ENCODE results near the gene API5.
A peak's percentile ranks its signal among the peaks of the same experiment; 100 is the strongest.
"Not testable (repeated sequence)": the region's sequence is repeated elsewhere in the genome, so short reads cannot be mapped to it uniquely, and the experiment has no call there.

Gene API5

GRCh38 chr11:43315966-43316365, 4.2 kb downstream of the API5 start:
- DNase-seq (ENCODE audit: low read depth): no peak
- H3K4me3 ChIP-seq (ENCODE audit: low read depth, low read length): no peak overlapping the region
- TF ChIP-seq, protein P1, sequence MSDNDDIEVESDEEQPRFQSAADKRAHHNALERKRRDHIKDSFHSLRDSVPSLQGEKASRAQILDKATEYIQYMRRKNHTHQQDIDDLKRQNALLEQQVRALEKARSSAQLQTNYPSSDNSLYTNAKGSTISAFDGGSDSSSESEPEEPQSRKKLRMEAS (IDR thresholded peaks at IDR 0.05; ENCODE audit: low read depth, low read length): no peak
- TF ChIP-seq MYC (IDR thresholded peaks at IDR 0.05; ENCODE audit: low read depth, low read length) (no peak), POLR2A (IDR thresholded peaks at IDR 0.05; ENCODE audit: extremely low read depth, insufficient read length) (no peak), CTCF (IDR thresholded peaks at IDR 0.05; ENCODE audit: low read depth, low read length) (no peak)

GRCh38 chr11:43316451-43316850, 4.7 kb downstream of the API5 start:
- peak; percentile 24 for DNase-seq (ENCODE audit: low read depth)
- H3K4me3 ChIP-seq (ENCODE audit: low read depth, low read length): no peak overlapping the region
- TF ChIP-seq CTCF (IDR thresholded peaks at IDR 0.05; ENCODE audit: low read depth, low read length): no peak
- TF ChIP-seq, protein P1 (IDR thresholded peaks at IDR 0.05; ENCODE audit: low read depth, low read length): no peak
- no peak for TF ChIP-seq MYC (IDR thresholded peaks at IDR 0.05; ENCODE audit: low read depth, low read length)
- no peak for TF ChIP-seq POLR2A (IDR thresholded peaks at IDR 0.05; ENCODE audit: extremely low read depth, insufficient read length)

DNA sequence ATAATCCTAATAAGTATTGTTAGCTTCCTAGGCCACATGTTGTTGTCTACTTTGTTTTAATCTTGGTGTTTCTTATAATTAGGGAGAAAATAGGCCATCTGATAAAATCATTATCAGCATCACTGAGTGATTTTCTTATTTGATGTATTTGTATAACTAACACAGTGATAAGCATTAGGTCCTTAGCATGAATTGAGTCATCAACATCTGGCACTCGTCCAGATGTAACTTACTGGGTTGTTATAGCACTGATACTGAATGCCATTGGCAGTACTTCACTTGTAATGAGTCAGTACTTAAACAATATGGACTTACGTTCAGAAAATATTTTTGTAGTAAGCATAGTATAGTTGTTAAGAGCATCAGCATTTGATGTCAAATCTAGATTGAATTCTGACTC, 16.2 kb downstream of the API5 start:
- no peak for DNase-seq (ENCODE audit: low read depth)
- H3K4me3 ChIP-seq (ENCODE audit: low read depth, low read length): no peak overlapping the region
- TF ChIP-seq, protein P1 (IDR thresholded peaks at IDR 0.05; ENCODE audit: low read depth, low read length): no peak
- TF ChIP-seq CTCF (IDR thresholded peaks at IDR 0.05; ENCODE audit: low read depth, low read length): no peak
- no peak for TF ChIP-seq MYC (IDR thresholded peaks at IDR 0.05; ENCODE audit: low read depth, low read length)
- TF ChIP-seq POLR2A (IDR thresholded peaks at IDR 0.05; ENCODE audit: extremely low read depth, insufficient read length): no peak

DNA sequence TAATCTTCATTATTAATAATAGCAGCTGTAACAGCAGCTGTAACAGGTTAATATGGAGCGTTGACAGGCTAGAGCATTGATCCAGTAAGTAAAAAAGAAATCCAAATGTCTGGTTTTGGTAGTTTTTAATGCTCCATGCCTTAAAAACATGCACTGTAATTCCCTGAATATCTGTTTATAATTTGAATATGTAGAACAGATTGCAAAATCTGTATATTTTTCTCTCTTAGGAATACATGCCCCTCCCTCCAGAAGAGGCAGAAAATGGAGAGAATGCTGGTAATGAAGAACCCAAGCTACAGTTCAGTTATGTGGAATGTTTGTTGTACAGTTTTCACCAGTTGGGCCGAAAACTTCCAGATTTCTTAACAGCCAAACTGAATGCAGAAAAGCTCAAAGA, 16.7 kb downstream of the API5 start:
- no peak for DNase-seq (ENCODE audit: low read depth)
- H3K4me3 ChIP-seq (ENCODE audit: low read depth, low read length): no peak overlapping the region
- TF ChIP-seq POLR2A (IDR thresholded peaks at IDR 0.05; ENCODE audit: extremely low read depth, insufficient read length): no peak
- no peak for TF ChIP-seq MYC (IDR thresholded peaks at IDR 0.05; ENCODE audit: low read depth, low read length)
- TF ChIP-seq CTCF (IDR thresholded peaks at IDR 0.05; ENCODE audit: low read depth, low read length): no peak
- TF ChIP-seq, protein P1 (IDR thresholded peaks at IDR 0.05; ENCODE audit: low read depth, low read length): no peak

GRCh38 chr11:43341159-43341558, 29.4 kb downstream of the API5 start:
- H3K4me3 ChIP-seq (ENCODE audit: low read depth, low read length): no peak overlapping the region
- TF ChIP-seq POLR2A (IDR thresholded peaks at IDR 0.05; ENCODE audit: extremely low read depth, insufficient read length) (no peak), CTCF (IDR thresholded peaks at IDR 0.05; ENCODE audit: low read depth, low read length) (no peak), MYC (IDR thresholded peaks at IDR 0.05; ENCODE audit: low read depth, low read length) (no peak)
- TF ChIP-seq, protein P1 (IDR thresholded peaks at IDR 0.05; ENCODE audit: low read depth, low read length): no peak
- no peak for DNase-seq (ENCODE audit: low read depth)

DNA sequence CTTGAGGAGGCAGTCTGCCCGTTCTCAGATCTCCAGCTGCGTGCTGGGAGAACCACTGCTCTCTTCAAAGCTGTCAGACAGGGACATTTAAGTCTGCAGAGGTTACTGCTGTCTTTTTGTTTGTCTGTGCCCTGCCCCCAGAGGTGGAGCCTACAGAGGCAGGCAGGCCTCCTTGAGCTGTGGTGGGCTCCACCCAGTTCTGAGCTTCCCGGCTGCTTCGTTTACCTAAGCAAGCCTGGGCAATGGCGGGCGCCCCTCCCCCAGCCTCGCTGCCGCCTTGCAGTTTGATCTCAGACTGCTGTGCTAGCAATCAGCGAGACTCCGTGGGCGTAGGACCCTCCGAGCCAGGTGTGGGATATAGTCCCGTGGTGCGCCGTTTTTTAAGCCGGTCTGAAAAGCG, 39.6 kb downstream of the API5 start:
- not testable (repeated sequence) for H3K4me3 ChIP-seq (ENCODE audit: low read depth, low read length); DNase-seq (ENCODE audit: low read depth)

Measured in NB4 (cell line).